Panc1 (cell line): ENCODE data around the gene NHLRC1. TPM values are rescaled to one million over a fixed set of nuclear protein-coding genes. Genes with fewer than 3 reads are reported as not detected.

Experiments
- ATAC-seq: fragments of 200-7000 bp; cut with Tn5 transposase; 2 replicates; pipeline ENCODE4 v1.9.1; 2020; ENCODE audit warnings: mild to moderate bottlenecking, moderate library complexity
- BruUV-seq: library from RNA; stranded (reverse); fragments of 400-500 nt; replicated peaks from 2 replicates; lab custom pipeline; 2021; lab: Mats Ljungman, UMichigan
- CTCF ChIA-PET: fragments of 300-600 bp; sonication (Branson Sonifier 250); formaldehyde crosslinking; loops from one replicate; lab custom pipeline; 2022; ENCODE audit warnings: antibody characterized with exemption; lab: Charles Lee
- POLR2A ChIA-PET: fragments of 300-600 bp; sonication (Branson Sonifier 250); formaldehyde crosslinking; loops from one replicate; lab custom pipeline; 2022; ENCODE audit warnings: antibody characterized with exemption; lab: Charles Lee
- DNase-seq: peaks from one replicate; pipeline ENCODE4 v3.0.0-alpha.2; 2010; ENCODE audit warnings: low read depth, low spot score
- H3K27ac ChIP-seq: 2 replicates; pipeline ENCODE4 v1.5.1; 2011; ENCODE audit warnings: mild to moderate bottlenecking, low read length, inconsistent platforms
- H3K27me3 ChIP-seq: fragments of 200-500 bp; sonication (Bioruptor generic); 2 replicates; pipeline ENCODE4 v1.6.0; 2014; ENCODE audit warnings: low read length, inconsistent platforms; ENCODE audit not compliant: control insufficient read depth, insufficient read depth
- H3K36me3 ChIP-seq: fragments of 200-500 bp; sonication (Bioruptor generic); 2 replicates; pipeline ENCODE4 v1.5.1; 2014; ENCODE audit warnings: inconsistent platforms, mild to moderate bottlenecking, low read length, moderate library complexity; ENCODE audit not compliant: control insufficient read depth, insufficient read depth
- H3K4me1 ChIP-seq: 2 replicates; pipeline ENCODE4 v1.5.1; 2011; ENCODE audit warnings: inconsistent platforms, mild to moderate bottlenecking, low read length, moderate library complexity; ENCODE audit not compliant: control insufficient read depth, insufficient read depth
- H3K4me3 ChIP-seq, 2 experiments: 2 replicates each; pipeline ENCODE4 v1.5.1; 2011 to 2012; ENCODE audit warnings: low read depth in 2 of 2, low read length in 2 of 2, mild to moderate bottlenecking in 2 of 2, inconsistent platforms in 1 of 2, moderate library complexity in 1 of 2
- H3K9me3 ChIP-seq: fragments of 200-500 bp; sonication (Bioruptor generic); 2 replicates; pipeline ENCODE4 v1.5.1; 2014; ENCODE audit warnings: low read depth, mild to moderate bottlenecking, inconsistent platforms, low read length, moderate library complexity; ENCODE audit not compliant: control insufficient read depth, insufficient read depth
- POLR2AphosphoS5 ChIP-seq: IDR thresholded peaks from 2 replicates; pipeline ENCODE4 v1.6.1; 2012; ENCODE audit warnings: mild to moderate bottlenecking, low read depth, low read length, moderate library complexity
- SIN3A ChIP-seq: IDR thresholded peaks from 2 replicates; pipeline ENCODE4 v1.6.1; 2012; ENCODE audit warnings: low read depth, mild to moderate bottlenecking, low read length, moderate library complexity, borderline replicate concordance; ENCODE audit not compliant: insufficient read depth
- TCF7L2 ChIP-seq: IDR thresholded peaks from 2 replicates; pipeline ENCODE4 v1.6.1; 2011; ENCODE audit warnings: mild to moderate bottlenecking, low read depth, low read length, inconsistent platforms
- in situ Hi-C: cut with HindIII; loops from 2 replicates; pipeline ENCODE4 v1.10.0; 2016; ENCODE audit warnings: low sequenced_read_pairs, low pct_unique_long_range_greater_than_20kb
- intact Hi-C: fragments of 100-400 bp; cut with micrococcal nuclease; formaldehyde crosslinking; loops from one replicate; pipeline ENCODE4 v1.10.0; 2022; ENCODE audit not compliant: unreplicated experiment
- total RNA-seq: library from RNA; stranded (reverse); gene quantifications from one replicate; pipeline ENCODE4 v1.2.1, GENCODE V29; 2021; ENCODE audit not compliant: unreplicated experiment
- TF ChIP-seq, protein P1 (sequence below): fragments of 450-650 bp; IDR thresholded peaks from 2 replicates; pipeline ENCODE4 v1.5.1; 2017; ENCODE audit warnings: mild to moderate bottlenecking
- TF ChIP-seq, protein P2 (sequence below), 2 experiments: IDR thresholded peaks; 2 replicates each; pipeline ENCODE4 v1.6.1; 2011 to 2012; ENCODE audit warnings: low read depth in 2 of 2, control low read depth in 1 of 2, low read length in 1 of 2, mild to moderate bottlenecking in 1 of 2, moderate library complexity in 1 of 2; ENCODE audit not compliant: insufficient read depth in 1 of 2

Gene NHLRC1
- total RNA-seq, 1 experiment from 2014 or later: 2.1 TPM

DNA sequence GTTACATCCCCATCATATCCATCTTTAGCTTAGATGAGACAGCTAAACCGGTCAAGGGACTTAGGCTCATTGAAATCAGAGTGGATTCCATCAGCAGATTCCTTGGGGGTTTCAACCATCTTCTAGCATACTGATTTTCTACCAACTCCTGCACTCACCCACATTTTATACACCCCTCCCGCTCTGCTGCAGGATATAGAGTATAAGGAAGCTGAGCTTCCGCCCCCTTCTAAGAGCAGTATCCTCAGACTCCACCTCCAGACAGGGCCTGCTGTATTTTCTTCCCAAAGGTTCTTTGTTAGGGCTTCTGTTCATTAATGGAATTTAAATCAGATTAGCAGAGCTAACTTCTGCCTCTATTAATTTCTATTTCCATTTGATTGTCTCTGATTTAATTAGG, 9.9 kb upstream of the NHLRC1 start:
- in situ Hi-C loops (no loop called here), intact Hi-C loops (no loop called here)
- BruUV-seq: no TSS peak
- Histone ChIP-seq H3K36me3 (no peaks in the 10 kb centered on the region; the same call in 1 of the 2 replicates), H3K4me1 (no peaks in the 10 kb centered on the region), H3K27me3 (no peaks in the 10 kb centered on the region), H3K4me3 (no peak overlapping the region), H3K27ac (no peak overlapping the region), H3K9me3 (no peaks in the 10 kb centered on the region)
- ATAC-seq: no peak
- ChIA-PET CTCF (no interaction called here), POLR2A (interaction anchor here (0.5 to 0.6 kb wide), 2 partner anchors 76 to 382 kb away, joined by 5 to 13 read pairs; no protein-coding TSS in a partner anchor)
- no peak for DNase-seq
- TF ChIP-seq, protein P1, sequence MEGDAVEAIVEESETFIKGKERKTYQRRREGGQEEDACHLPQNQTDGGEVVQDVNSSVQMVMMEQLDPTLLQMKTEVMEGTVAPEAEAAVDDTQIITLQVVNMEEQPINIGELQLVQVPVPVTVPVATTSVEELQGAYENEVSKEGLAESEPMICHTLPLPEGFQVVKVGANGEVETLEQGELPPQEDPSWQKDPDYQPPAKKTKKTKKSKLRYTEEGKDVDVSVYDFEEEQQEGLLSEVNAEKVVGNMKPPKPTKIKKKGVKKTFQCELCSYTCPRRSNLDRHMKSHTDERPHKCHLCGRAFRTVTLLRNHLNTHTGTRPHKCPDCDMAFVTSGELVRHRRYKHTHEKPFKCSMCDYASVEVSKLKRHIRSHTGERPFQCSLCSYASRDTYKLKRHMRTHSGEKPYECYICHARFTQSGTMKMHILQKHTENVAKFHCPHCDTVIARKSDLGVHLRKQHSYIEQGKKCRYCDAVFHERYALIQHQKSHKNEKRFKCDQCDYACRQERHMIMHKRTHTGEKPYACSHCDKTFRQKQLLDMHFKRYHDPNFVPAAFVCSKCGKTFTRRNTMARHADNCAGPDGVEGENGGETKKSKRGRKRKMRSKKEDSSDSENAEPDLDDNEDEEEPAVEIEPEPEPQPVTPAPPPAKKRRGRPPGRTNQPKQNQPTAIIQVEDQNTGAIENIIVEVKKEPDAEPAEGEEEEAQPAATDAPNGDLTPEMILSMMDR: no peak
- no peak for TF ChIP-seq POLR2AphosphoS5
- TF ChIP-seq, protein P2, sequence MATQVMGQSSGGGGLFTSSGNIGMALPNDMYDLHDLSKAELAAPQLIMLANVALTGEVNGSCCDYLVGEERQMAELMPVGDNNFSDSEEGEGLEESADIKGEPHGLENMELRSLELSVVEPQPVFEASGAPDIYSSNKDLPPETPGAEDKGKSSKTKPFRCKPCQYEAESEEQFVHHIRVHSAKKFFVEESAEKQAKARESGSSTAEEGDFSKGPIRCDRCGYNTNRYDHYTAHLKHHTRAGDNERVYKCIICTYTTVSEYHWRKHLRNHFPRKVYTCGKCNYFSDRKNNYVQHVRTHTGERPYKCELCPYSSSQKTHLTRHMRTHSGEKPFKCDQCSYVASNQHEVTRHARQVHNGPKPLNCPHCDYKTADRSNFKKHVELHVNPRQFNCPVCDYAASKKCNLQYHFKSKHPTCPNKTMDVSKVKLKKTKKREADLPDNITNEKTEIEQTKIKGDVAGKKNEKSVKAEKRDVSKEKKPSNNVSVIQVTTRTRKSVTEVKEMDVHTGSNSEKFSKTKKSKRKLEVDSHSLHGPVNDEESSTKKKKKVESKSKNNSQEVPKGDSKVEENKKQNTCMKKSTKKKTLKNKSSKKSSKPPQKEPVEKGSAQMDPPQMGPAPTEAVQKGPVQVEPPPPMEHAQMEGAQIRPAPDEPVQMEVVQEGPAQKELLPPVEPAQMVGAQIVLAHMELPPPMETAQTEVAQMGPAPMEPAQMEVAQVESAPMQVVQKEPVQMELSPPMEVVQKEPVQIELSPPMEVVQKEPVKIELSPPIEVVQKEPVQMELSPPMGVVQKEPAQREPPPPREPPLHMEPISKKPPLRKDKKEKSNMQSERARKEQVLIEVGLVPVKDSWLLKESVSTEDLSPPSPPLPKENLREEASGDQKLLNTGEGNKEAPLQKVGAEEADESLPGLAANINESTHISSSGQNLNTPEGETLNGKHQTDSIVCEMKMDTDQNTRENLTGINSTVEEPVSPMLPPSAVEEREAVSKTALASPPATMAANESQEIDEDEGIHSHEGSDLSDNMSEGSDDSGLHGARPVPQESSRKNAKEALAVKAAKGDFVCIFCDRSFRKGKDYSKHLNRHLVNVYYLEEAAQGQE (IDR thresholded peaks at IDR 0.05; ENCODE audit: insufficient read depth in 1 of 2, low read depth in 2 of 2, low read length in 1 of 2): no peak
- TF ChIP-seq SIN3A: no peak
- TF ChIP-seq TCF7L2: no peak

DNA sequence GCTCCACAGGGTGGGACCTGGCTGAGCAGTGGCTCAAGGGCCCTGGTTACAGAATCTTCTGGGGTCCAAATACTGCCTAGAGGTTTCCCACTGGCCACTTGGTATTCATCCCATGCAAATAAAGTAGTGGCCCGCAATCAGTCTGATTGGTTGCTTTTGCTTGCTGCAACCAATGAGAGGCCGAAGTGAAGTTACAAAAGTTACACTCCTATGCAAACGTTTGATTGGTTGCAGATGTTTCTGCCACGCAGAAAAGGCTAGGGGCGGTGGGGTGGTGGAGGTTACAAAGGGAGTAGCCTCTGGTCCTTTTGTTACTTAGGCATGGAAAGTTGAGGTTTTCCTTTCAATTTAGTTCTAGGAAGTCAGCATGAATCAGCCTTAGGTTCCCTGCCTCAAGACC, 3.6 kb upstream of the NHLRC1 start:
- intact Hi-C loops (loop anchor here (10.0 kb wide), 3 partner anchors 141 to 311 kb away; partner anchors contain the start of gene KIF13A), in situ Hi-C loops (no loop called here)
- H3K4me3 ChIP-seq: no peak overlapping the region
- ChIA-PET POLR2A (no interaction called here), CTCF (no interaction called here)
- H3K4me1 ChIP-seq: no peaks in the 10 kb centered on the region
- H3K27me3 ChIP-seq: no peaks in the 10 kb centered on the region
- ATAC-seq (no peak), DNase-seq (no peak)
- no peaks in the 10 kb centered on the region for H3K9me3 ChIP-seq
- H3K27ac ChIP-seq: no peak overlapping the region
- BruUV-seq: no TSS peak
- H3K36me3 ChIP-seq: no peaks in the 10 kb centered on the region; the same call in 1 of the 2 replicates
- TF ChIP-seq TCF7L2 (no peak), POLR2AphosphoS5 (no peak), SIN3A (no peak)
- TF ChIP-seq, protein P1: no peak
- TF ChIP-seq, protein P2 (IDR thresholded peaks at IDR 0.05; ENCODE audit: insufficient read depth in 1 of 2, low read depth in 2 of 2, low read length in 1 of 2): no peak
